NCI-H1417 treated with DMSO at 0.1 percent for 48 hours (cell line): ENCODE data around the gene SEPTIN1.
"Not testable (repeated sequence)": the region's sequence is repeated elsewhere in the genome, so short reads cannot be mapped to it uniquely, and the experiment has no call there.

ENCODE experiments used
- DNase-seq: peaks from one replicate; lab custom pipeline; 2025; lab: John Stamatoyannopoulos, UW

The SEPTIN1 gene

GRCh38 chr16:30341971-30342370 lies 40.4 kb downstream of the SEPTIN1 start:
- DNase-seq = not testable (repeated sequence)

GRCh38 chr16:30340621-30341020 lies 41.7 kb downstream of the SEPTIN1 start:
- no peak for DNase-seq

- DNase-seq = not testable (repeated sequence)
Observed at GRCh38 chr16:30338715-30339114, 43.6 kb downstream of the SEPTIN1 start.

- DNase-seq = not testable (repeated sequence)
Observed at GRCh38 chr16:30337964-30338357, 44.4 kb downstream of the SEPTIN1 start.

- no peak for DNase-seq
Observed at GRCh38 chr16:30335598-30336474, 46.5 kb downstream of the SEPTIN1 start.

GRCh38 chr16:30335028-30335597 lies 47.2 kb downstream of the SEPTIN1 start:
- DNase-seq = peak; percentile 12

- DNase-seq = not testable (repeated sequence)
Observed at GRCh38 chr16:30334473-30334989, 47.8 kb downstream of the SEPTIN1 start.
